Loucy (cell line): ENCODE results near the gene SCT.

Source experiments
- H2AFZ ChIP-seq: fragments of 200-600 bp; sonication (generic); 2 replicates; pipeline ENCODE4 v1.6.0; 2016; ENCODE audit warnings: antibody characterized with exemption, mild to moderate bottlenecking, low read length, moderate library complexity
- H3F3A ChIP-seq: fragments of 200-600 bp; 2 replicates; pipeline ENCODE4 v1.6.0; 2016; ENCODE audit warnings: antibody characterized with exemption, low read depth, mild to moderate bottlenecking
- H3K27me3 ChIP-seq: fragments of 200-600 bp; sonication (generic); 2 replicates; pipeline ENCODE4 v1.6.1; 2014; ENCODE audit warnings: low read length, mild to moderate bottlenecking; ENCODE audit not compliant: insufficient read depth, poor library complexity, severe bottlenecking
- H3K36me3 ChIP-seq: fragments of 200-600 bp; sonication (generic); 2 replicates; pipeline ENCODE4 v1.6.1; 2016; ENCODE audit warnings: low read length; ENCODE audit not compliant: insufficient read depth
- H3K4me1 ChIP-seq: fragments of 200-600 bp; sonication (generic); 2 replicates; pipeline ENCODE4 v1.5.1; 2014; ENCODE audit warnings: low read length, mild to moderate bottlenecking; ENCODE audit not compliant: insufficient read depth, poor library complexity, severe bottlenecking
- H3K4me2 ChIP-seq: fragments of 200-600 bp; sonication (generic); 2 replicates; pipeline ENCODE4 v1.6.0; 2014; ENCODE audit warnings: antibody characterized with exemption, low read length, low read depth, mild to moderate bottlenecking; ENCODE audit not compliant: poor library complexity, severe bottlenecking
- H3K4me3 ChIP-seq: fragments of 200-600 bp; sonication (generic); 2 replicates; pipeline ENCODE4 v1.5.1; 2014; ENCODE audit warnings: low read length, mild to moderate bottlenecking, mixed read lengths; ENCODE audit not compliant: poor library complexity, severe bottlenecking
- H3K79me2 ChIP-seq: fragments of 200-600 bp; sonication (generic); 2 replicates; pipeline ENCODE4 v1.6.1; 2014; ENCODE audit warnings: low read length; ENCODE audit not compliant: insufficient read depth
- H3K9ac ChIP-seq: fragments of 200-600 bp; sonication (generic); 2 replicates; pipeline ENCODE4 v1.6.0; 2014; ENCODE audit warnings: mild to moderate bottlenecking, low read depth, low read length, moderate library complexity; ENCODE audit not compliant: poor library complexity, severe bottlenecking
- H3K9me2 ChIP-seq: fragments of 200-600 bp; sonication (generic); replicated peaks from 2 replicates; pipeline ENCODE4 v1.6.1; 2016; ENCODE audit warnings: low read depth, low read length, mixed read lengths
- H3K9me3 ChIP-seq: fragments of 200-600 bp; sonication (generic); 2 replicates; pipeline ENCODE4 v1.6.1; 2014; ENCODE audit warnings: mild to moderate bottlenecking, antibody characterized with exemption, low read length, low read depth; ENCODE audit not compliant: insufficient read depth
- H4K20me1 ChIP-seq: fragments of 200-600 bp; sonication (generic); 2 replicates; pipeline ENCODE4 v1.6.0; 2014; ENCODE audit warnings: antibody characterized with exemption, low read length, mild to moderate bottlenecking; ENCODE audit not compliant: insufficient read depth, poor library complexity, severe bottlenecking
- CTCF ChIP-seq: fragments of 200-600 bp; sonication (generic); conservative IDR thresholded peaks from 2 replicates; pipeline ENCODE4 v1.5.1; 2014; ENCODE audit warnings: mild to moderate bottlenecking, antibody characterized with exemption, low read length
- EZH2phosphoT487 ChIP-seq: fragments of 200-600 bp; IDR thresholded peaks from 2 replicates; pipeline ENCODE4 v1.6.1; 2018; ENCODE audit warnings: antibody characterized with exemption, mild to moderate bottlenecking, moderate library complexity, borderline replicate concordance

Gene SCT

GRCh38 chr11:584287-584686 is 42.7 kb downstream of the SCT start:
- Histone ChIP-seq H4K20me1 (peaks cover 44% of the 10 kb centered on the region), H3K79me2 (peaks cover 69% of the 10 kb centered on the region), H3K9ac (no peak overlapping the region), H3F3A (no peaks in the 10 kb centered on the region), H3K9me3 (no peaks in the 10 kb centered on the region), H3K27me3 (no peaks in the 10 kb centered on the region), H3K4me2 (no peak overlapping the region), H3K4me3 (no peak overlapping the region), H3K4me1 (peaks cover 12% of the 10 kb centered on the region), H3K9me2 (no peaks in the 10 kb centered on the region), H2AFZ (no peak overlapping the region), H3K36me3 (peaks cover 65% of the 10 kb centered on the region; the same call in 1 of the 2 replicates)
- no peak for TF ChIP-seq CTCF
- no peak for TF ChIP-seq EZH2phosphoT487

GRCh38 chr11:581752-582151 is 45.2 kb downstream of the SCT start:
- H3K36me3 ChIP-seq: peaks cover 42% of the 10 kb centered on the region; the same call in 1 of the 2 replicates
- H3K9ac ChIP-seq: no peak overlapping the region
- peaks cover 30% of the 10 kb centered on the region for H3K4me1 ChIP-seq
- no peak overlapping the region for H2AFZ ChIP-seq
- H3K4me3 ChIP-seq: no peak overlapping the region
- no peaks in the 10 kb centered on the region for H3K9me2 ChIP-seq
- no peaks in the 10 kb centered on the region for H3K27me3 ChIP-seq
- no peaks in the 10 kb centered on the region for H3K9me3 ChIP-seq
- H3K4me2 ChIP-seq: no peak overlapping the region
- H3F3A ChIP-seq: no peaks in the 10 kb centered on the region
- H4K20me1 ChIP-seq: peaks cover 67% of the 10 kb centered on the region
- no peak for TF ChIP-seq CTCF
- no peak for TF ChIP-seq EZH2phosphoT487
- H3K79me2 ChIP-seq: peaks cover 79% of the 10 kb centered on the region

- Histone ChIP-seq H3K4me3 (no peak overlapping the region), H3K9ac (no peak overlapping the region), H3K9me2 (no peaks in the 10 kb centered on the region), H3K4me2 (peak overlapping the region; percentile 3), H3K4me1 (peaks cover 30% of the 10 kb centered on the region), H3K9me3 (no peaks in the 10 kb centered on the region), H3K36me3 (peaks cover 37% of the 10 kb centered on the region; the same call in 1 of the 2 replicates), H3K27me3 (no peaks in the 10 kb centered on the region), H4K20me1 (peaks cover 68% of the 10 kb centered on the region), H2AFZ (no peak overlapping the region), H3K79me2 (peaks cover 81% of the 10 kb centered on the region), H3F3A (no peaks in the 10 kb centered on the region)
- TF ChIP-seq EZH2phosphoT487 (no peak), CTCF (no peak)
These were observed 45.6 kb downstream of the SCT start for GRCh38 chr11:581342-581741.
